Thyroid gland (tissue), 4 donors: ENCODE data around the gene NFIB. TPM values are rescaled to one million over a fixed set of nuclear protein-coding genes. Genes with fewer than 3 reads are reported as not detected.

Experiments used
- DNase-seq, 2 donors: peaks; one replicate each; pipeline ENCODE4 v3.0.0-alpha.2; 2019
- H3K27ac ChIP-seq, 3 donors: fragments of 200-600 bp; sonication (generic); 1 replicate in 2 of 3; 2 replicates in 1 of 3; pipeline ENCODE4 v1.5.1; 2016 to 2019; ENCODE audit warnings: mild to moderate bottlenecking in 1 of 3, moderate library complexity in 1 of 3
- H3K27me3 ChIP-seq: fragments of 200-600 bp; sonication (generic); one replicate; pipeline ENCODE4 v1.5.1; 2019
- H3K36me3 ChIP-seq, 2 donors: fragments of 200-600 bp; sonication (generic); one replicate each; pipeline ENCODE4 v1.5.1; 2016 to 2019
- H3K4me1 ChIP-seq, 2 donors: fragments of 200-600 bp; sonication (generic); one replicate each; pipeline ENCODE4 v1.5.1; 2017 to 2019
- H3K4me3 ChIP-seq, 3 donors: fragments of 200-600 bp; sonication (generic); replicated peaks in 1 of 3; 1 replicate in 2 of 3; 2 replicates in 1 of 3; pipeline ENCODE4 v1.5.1; 2016; ENCODE audit warnings: mild to moderate bottlenecking in 1 of 3
- H3K9me3 ChIP-seq: fragments of 200-600 bp; sonication (generic); one replicate; pipeline ENCODE4 v1.5.1; 2017
- CTCF ChIP-seq, 6 experiments: fragments of 200-600 bp in 3 of 6; fragments of 450-650 bp in 3 of 6; sonication (generic) in 3 of 6; IDR thresholded peaks; one replicate each; pipeline ENCODE4 v1.5.1; 2016 to 2019; ENCODE audit warnings: antibody characterized with exemption in 6 of 6, mild to moderate bottlenecking in 2 of 6, inconsistent platforms in 1 of 6, moderate library complexity in 1 of 6
- POLR2A ChIP-seq, 2 donors: fragments of 450-650 bp; IDR thresholded peaks; one replicate each; pipeline ENCODE4 v1.6.1; 2017; ENCODE audit warnings: antibody characterized with exemption in 2 of 2, mild to moderate bottlenecking in 2 of 2, moderate library complexity in 1 of 2
- WGBS, 2 donors: methylation state at CpG; one replicate each; pipeline ENCODE4 v1.1.5; 2017; 5-methylcytosine and 5-hydroxymethylcytosine counted together
- intact Hi-C: fragments of 100-400 bp; cut with DNase I; formaldehyde crosslinking; loops from one replicate; pipeline ENCODE4 v1.15.1; 2023
- total RNA-seq, 4 donors: library from RNA; depleted of rRNA; stranded (reverse); fragments of >200 nt; gene quantifications; one replicate each; pipeline ENCODE4 v1.2.3, GENCODE V29; 2016

Gene NFIB
- total RNA-seq, 4 donors from 2014 or later = 57.9 to 144 (median 125) TPM

GRCh38 chr9:14218253-14218652 is 95.7 kb downstream of the NFIB start:
- no peaks in the 10 kb centered on the region for H3K9me3 ChIP-seq
- DNase-seq = peak; percentile 56 to 61
- H3K36me3 ChIP-seq = no peaks in the 10 kb centered on the region
- WGBS, 2 donors = 28 to 33% methylated on average over 1 of the region's 1 CpG
- H3K4me1 ChIP-seq = peaks cover 43 to 46% of the 10 kb centered on the region in 2 donors
- no peak overlapping the region for H3K4me3 ChIP-seq
- H3K27me3 ChIP-seq = no peaks in the 10 kb centered on the region
- intact Hi-C loops = no loop called here
- TF ChIP-seq CTCF (IDR thresholded peaks at IDR 0.05) (no peak), POLR2A (IDR thresholded peaks at IDR 0.05) (peak in 1 of 2 donors; percentile 69)
- H3K27ac ChIP-seq = peak overlapping the region; percentile 81 to 90 (median 87)

- TF ChIP-seq POLR2A (IDR thresholded peaks at IDR 0.05) = no peak
- no peak for TF ChIP-seq CTCF (IDR thresholded peaks at IDR 0.05)
- no peak overlapping the region for H3K27ac ChIP-seq
- intact Hi-C loops = no loop called here
- no peaks in the 10 kb centered on the region for H3K9me3 ChIP-seq
- H3K4me1 ChIP-seq = peaks cover 37 to 48% of the 10 kb centered on the region in 2 donors
- no peaks in the 10 kb centered on the region for H3K27me3 ChIP-seq
- WGBS, 2 donors = 100% methylated on average over 1 of the region's 1 CpG
- no peak for DNase-seq
- no peaks in the 10 kb centered on the region for H3K36me3 ChIP-seq
- H3K4me3 ChIP-seq = no peak overlapping the region
Observed at GRCh38 chr9:14216612-14217194, 97.2 kb downstream of the NFIB start.

GRCh38 chr9:14215614-14216013 is 98.3 kb downstream of the NFIB start:
- H3K27me3 ChIP-seq = no peaks in the 10 kb centered on the region
- WGBS, 2 donors = 84 to 94% methylated on average over 1 of the region's 1 CpG
- no peaks in the 10 kb centered on the region for H3K36me3 ChIP-seq
- peaks cover 29 to 39% of the 10 kb centered on the region in 2 donors for H3K4me1 ChIP-seq
- H3K4me3 ChIP-seq = no peak overlapping the region
- H3K9me3 ChIP-seq = no peaks in the 10 kb centered on the region
- H3K27ac ChIP-seq = no peak overlapping the region
- TF ChIP-seq CTCF (IDR thresholded peaks at IDR 0.05) (no peak), POLR2A (IDR thresholded peaks at IDR 0.05) (no peak)
- intact Hi-C loops = no loop called here
- no peak for DNase-seq

GRCh38 chr9:14214693-14215092 is 99.2 kb downstream of the NFIB start:
- TF ChIP-seq POLR2A (IDR thresholded peaks at IDR 0.05) = no peak
- TF ChIP-seq CTCF (IDR thresholded peaks at IDR 0.05) = no peak
- Histone ChIP-seq H3K4me1 (peaks cover 24 to 30% of the 10 kb centered on the region in 2 donors), H3K27ac (no peak overlapping the region), H3K27me3 (no peaks in the 10 kb centered on the region), H3K9me3 (no peaks in the 10 kb centered on the region), H3K4me3 (no peak overlapping the region), H3K36me3 (no peaks in the 10 kb centered on the region)
- 79 to 82% methylated on average over 2 of the region's 2 CpGs for WGBS, 2 donors
- intact Hi-C loops = no loop called here
- no peak for DNase-seq

- WGBS, 2 donors = 78 to 93% methylated on average over 3 of the region's 3 CpGs
- intact Hi-C loops = no loop called here
- Histone ChIP-seq H3K27ac (no peak overlapping the region), H3K9me3 (no peaks in the 10 kb centered on the region), H3K4me1 (peaks cover 25 to 27% of the 10 kb centered on the region in 2 donors), H3K36me3 (no peaks in the 10 kb centered on the region), H3K4me3 (no peak overlapping the region), H3K27me3 (no peaks in the 10 kb centered on the region)
- TF ChIP-seq POLR2A (IDR thresholded peaks at IDR 0.05) = no peak
- no peak for TF ChIP-seq CTCF (IDR thresholded peaks at IDR 0.05)
- DNase-seq = no peak
Observed at GRCh38 chr9:14214065-14214684, 99.8 kb downstream of the NFIB start.
